Measurements from ENCODE around the gene PALLD. TPM values are rescaled to one million over a fixed set of nuclear protein-coding genes. Genes with fewer than 3 reads are reported as not detected.
A peak's percentile ranks its signal among the peaks of the same experiment; 100 is the strongest.

The PALLD gene
- total and polyA plus RNA-seq, 12 donors: 169 to 1,537 (median 667) TPM

GRCh38 chr4:168474660-168475320 lies 22.1 kb upstream of the PALLD start:
- no peak overlapping the region for H3K27ac ChIP-seq
- peaks cover 0 to 62% (median 16%) of the 10 kb centered on the region in 9 donors for H3K4me1 ChIP-seq
- DNase-seq (no peak), ATAC-seq (no peak)
- no peaks in the 10 kb centered on the region for H3K27me3 ChIP-seq
- H3K36me3 ChIP-seq: peaks cover 0 to 33% (median 8%) of the 10 kb centered on the region in 9 donors
- no peak overlapping the region for H3K4me3 ChIP-seq
- intact Hi-C loops (cut with DNase I): no loop called here
- 57 to 58% methylated on average over 5 of the region's 5 CpGs for WGBS, 2 donors
- no peaks in the 10 kb centered on the region for H3K9me3 ChIP-seq
- TF ChIP-seq CTCF (IDR thresholded peaks at IDR 0.05): no peak

- H3K4me1 ChIP-seq: peaks cover 0 to 64% (median 16%) of the 10 kb centered on the region in 9 donors
- peaks cover 0 to 24% (median 3%) of the 10 kb centered on the region in 9 donors for H3K36me3 ChIP-seq
- no peak for TF ChIP-seq CTCF (IDR thresholded peaks at IDR 0.05)
- H3K4me3 ChIP-seq: no peak overlapping the region
- DNase-seq: no peak
- H3K27ac ChIP-seq: no peak overlapping the region
- intact Hi-C loops (cut with DNase I): no loop called here
- 68 to 86% methylated on average over 2 of the region's 2 CpGs for WGBS, 2 donors
- H3K27me3 ChIP-seq: no peaks in the 10 kb centered on the region
- no peak for ATAC-seq
- H3K9me3 ChIP-seq: no peaks in the 10 kb centered on the region
Measured at GRCh38 chr4:168475745-168476144, 21.1 kb upstream of the PALLD start.

- H3K4me3 ChIP-seq: peak overlapping the region in 3 of 10 donors; percentile 67 to 87 (median 71)
- intact Hi-C loops (cut with DNase I): no loop called here
- H3K27ac ChIP-seq: peak overlapping the region in 1 of 10 donors; percentile 96
- no peaks in the 10 kb centered on the region for H3K36me3 ChIP-seq
- no peaks in the 10 kb centered on the region for H3K27me3 ChIP-seq
- H3K4me1 ChIP-seq: peaks cover 0 to 73% (median 26%) of the 10 kb centered on the region in 9 donors
- no peak for ATAC-seq
- no peaks in the 10 kb centered on the region for H3K9me3 ChIP-seq
- no peak for TF ChIP-seq CTCF (IDR thresholded peaks at IDR 0.05)
- DNase-seq: no peak
- WGBS, 2 donors: 95 to 98% methylated on average over 3 of the region's 3 CpGs
Measured at GRCh38 chr4:168478868-168479267, 18.0 kb upstream of the PALLD start.

- H3K4me3 ChIP-seq: peak overlapping the region; percentile 23 to 87 (median 74)
- DNase-seq (peak in 1 of 2 donors; percentile 14), ATAC-seq (peak; percentile 34 to 78 (median 66))
- peak overlapping the region; percentile 80 to 98 (median 94) for H3K27ac ChIP-seq
- no peak for TF ChIP-seq CTCF (IDR thresholded peaks at IDR 0.05)
- peaks cover 0 to 51% (median 16%) of the 10 kb centered on the region in 9 donors for H3K4me1 ChIP-seq
- intact Hi-C loops (cut with DNase I): loop anchor here in 6 of 10 donors (1.0 to 10.0 kb wide), 5 partner anchors 66 to 164 kb away; partner anchors contain the start of gene DDX60 (in 4 of the 6)
- no peaks in the 10 kb centered on the region for H3K27me3 ChIP-seq
- no peaks in the 10 kb centered on the region for H3K9me3 ChIP-seq
- 9 to 15% methylated on average over 7 of the region's 7 CpGs for WGBS, 2 donors
- no peaks in the 10 kb centered on the region for H3K36me3 ChIP-seq
Measured at GRCh38 chr4:168480931-168481611, 15.8 kb upstream of the PALLD start.
